Measurements from ENCODE around the gene MIEF2.
A peak's percentile ranks its signal among the peaks of the same experiment; 100 is the strongest.
"Not testable (repeated sequence)": the region's sequence is repeated elsewhere in the genome, so short reads cannot be mapped to it uniquely, and the experiment has no call there.

The MIEF2 gene, protein sequence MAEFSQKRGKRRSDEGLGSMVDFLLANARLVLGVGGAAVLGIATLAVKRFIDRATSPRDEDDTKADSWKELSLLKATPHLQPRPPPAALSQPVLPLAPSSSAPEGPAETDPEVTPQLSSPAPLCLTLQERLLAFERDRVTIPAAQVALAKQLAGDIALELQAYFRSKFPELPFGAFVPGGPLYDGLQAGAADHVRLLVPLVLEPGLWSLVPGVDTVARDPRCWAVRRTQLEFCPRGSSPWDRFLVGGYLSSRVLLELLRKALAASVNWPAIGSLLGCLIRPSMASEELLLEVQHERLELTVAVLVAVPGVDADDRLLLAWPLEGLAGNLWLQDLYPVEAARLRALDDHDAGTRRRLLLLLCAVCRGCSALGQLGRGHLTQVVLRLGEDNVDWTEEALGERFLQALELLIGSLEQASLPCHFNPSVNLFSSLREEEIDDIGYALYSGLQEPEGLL

DNA sequence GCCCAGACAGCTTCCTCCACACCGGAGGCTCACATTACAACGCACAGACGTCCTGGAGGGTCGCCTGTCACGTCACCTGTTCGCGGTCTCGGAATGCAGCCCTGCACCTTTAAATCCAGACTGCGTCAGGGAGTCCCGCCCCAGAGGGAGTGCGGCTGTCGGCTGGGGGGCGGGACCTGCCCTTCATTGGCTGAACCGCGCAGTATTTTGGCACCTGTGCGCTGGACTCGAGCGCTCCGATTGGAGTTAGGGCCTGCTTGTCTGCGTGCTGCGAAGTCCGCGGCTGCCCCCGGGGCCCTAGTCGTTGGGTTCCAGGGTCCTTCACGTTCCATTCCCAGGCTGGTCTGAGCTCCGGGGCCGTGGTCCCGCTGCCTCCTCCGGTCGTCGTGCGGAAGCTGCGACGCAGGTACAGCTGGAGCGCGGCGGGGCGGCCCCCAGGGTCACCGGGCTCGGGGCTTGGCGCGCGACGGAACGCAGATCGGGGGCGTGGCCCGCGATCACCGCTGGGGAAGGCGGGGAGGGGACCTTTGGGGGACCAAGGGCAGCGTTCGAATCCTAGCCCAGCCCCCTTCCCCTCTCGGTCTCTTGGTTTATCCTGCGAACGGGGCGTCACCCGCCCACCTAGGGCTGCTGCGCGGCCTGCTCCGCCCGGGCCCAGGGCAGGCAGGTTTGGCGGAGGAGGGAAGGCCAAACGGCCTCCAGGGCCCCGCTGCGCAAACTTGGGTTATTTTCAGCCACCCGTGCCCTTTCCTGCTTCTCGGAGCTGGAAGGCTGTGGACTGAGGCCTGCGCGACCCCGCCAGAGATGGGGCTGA, at the start of gene MIEF2:
MIEF2 (plus strand) TSS at position 331 of the 814 bp plus-strand sequence. CDS start 2,059 bp downstream, outside the sequence.
- DNase-seq (ENCODE audit: low read depth in 3 of 3), result peak; percentile 85 to 87 (median 85)

DNA sequence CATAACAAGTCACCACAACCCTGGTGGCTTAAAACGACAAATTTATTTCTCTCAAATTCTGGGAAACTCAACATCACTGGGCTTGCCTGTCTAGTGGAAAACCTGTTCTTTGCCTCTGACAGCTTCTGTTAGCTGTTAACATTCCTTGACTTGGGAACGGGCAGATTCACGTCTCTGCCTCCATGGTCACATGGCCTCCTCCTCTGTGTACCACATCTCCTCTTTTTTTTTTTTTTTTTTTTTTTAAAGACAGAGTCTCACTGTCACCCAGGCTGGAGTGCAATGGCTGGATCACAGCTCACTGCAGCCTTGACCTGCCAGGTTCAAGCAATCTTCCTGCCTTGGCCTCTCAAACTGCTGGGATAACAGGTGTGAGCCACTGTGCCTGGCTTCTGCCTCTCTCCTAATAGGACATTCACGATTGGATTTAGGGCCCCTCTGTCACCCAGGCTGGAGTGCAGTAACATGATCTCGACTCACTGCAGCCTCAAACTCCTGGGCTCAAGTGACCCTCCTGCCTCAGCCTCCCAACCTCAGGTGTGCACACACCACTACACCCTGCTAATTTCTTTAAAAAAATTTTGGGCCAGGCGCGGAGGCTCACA, 46.7 kb upstream of the MIEF2 start:
- no peak for DNase-seq (ENCODE audit: low read depth in 3 of 3)

DNA sequence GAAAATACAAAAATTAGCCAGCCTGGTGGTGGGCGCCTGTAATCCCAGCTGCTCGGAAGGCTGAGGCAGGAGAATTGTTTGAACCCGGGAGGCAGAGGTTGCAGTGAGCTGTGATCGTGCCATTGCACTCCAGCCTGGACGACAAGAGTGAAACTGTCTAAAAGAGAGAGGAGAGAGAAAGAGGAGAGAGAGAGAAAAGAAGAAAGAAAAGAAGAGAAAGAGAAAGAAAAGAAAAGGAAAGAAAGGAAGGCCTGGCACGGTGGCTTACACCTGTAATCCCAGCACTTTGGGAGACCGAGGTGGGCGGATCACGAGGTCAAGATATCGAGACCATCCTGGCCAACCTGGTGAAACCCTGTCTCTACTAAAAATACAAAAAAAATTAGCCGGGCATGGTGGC, 43.6 kb upstream of the MIEF2 start:
- DNase-seq (ENCODE audit: low read depth in 3 of 3), result not testable (repeated sequence)

DNA sequence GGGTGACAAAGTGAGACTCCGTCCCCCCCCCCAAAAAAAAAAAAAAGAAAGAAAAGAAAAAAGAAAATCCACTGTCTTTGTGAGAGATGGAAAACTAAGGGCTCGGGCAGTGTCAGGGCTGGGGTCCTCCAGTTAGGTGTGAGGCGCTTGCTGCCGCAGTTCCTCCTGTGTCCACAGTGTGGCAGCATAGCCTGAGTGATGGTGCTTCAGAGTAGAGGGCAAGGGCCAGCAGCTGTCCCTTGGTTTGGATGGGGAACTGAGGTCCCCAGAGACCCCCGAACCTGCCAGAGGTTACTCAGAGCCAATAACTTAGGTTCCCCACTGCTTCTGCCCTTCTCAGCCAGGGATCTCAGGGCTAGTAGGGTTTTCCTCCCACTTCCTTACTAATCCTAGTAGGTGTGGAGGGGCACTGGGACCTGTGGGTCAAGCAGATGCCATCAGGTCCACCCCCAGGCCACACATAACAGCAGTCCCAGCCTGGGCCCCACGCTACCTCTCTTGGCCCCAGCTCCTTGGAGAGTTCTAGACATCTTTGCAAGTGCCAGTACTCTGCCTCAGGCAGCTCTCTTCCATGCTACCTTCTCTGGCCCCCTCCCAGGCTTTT, 42.9 kb upstream of the MIEF2 start:
- DNase-seq (ENCODE audit: low read depth in 3 of 3), result peak; percentile 47 to 55 (median 47)

DNA sequence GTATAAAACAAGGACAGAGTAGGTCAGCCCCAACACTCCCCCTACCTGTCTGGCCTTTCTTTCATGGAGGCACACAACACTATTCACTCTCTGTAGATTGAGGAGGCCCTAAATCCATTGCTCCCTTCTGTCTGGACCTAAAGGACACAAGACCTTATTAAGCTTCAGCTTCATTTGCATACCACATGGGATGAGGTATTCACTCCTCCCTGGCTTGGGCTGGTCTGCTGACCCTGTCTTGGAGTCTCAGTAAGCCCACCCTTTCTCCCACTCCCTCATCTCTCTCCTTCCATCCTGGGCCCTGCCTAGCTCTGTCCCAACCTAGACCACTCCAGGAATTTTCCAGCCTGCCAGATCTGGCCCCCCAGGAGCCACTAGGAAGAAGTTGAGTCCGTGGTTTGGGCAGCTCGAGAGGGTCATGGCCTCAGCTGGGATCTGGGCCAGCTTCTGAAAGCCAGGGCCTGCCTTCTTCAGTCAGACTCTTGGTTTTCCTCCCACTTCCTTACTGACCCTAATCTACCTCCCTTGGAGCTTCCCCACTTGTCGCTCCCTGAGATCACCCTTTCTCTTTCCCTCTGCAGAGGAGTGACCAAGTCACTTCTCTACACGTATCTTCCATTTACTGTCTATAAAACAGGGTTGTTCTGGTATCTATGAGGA, 41.6 kb upstream of the MIEF2 start:
- no peak for DNase-seq (ENCODE audit: low read depth in 3 of 3)

DNA sequence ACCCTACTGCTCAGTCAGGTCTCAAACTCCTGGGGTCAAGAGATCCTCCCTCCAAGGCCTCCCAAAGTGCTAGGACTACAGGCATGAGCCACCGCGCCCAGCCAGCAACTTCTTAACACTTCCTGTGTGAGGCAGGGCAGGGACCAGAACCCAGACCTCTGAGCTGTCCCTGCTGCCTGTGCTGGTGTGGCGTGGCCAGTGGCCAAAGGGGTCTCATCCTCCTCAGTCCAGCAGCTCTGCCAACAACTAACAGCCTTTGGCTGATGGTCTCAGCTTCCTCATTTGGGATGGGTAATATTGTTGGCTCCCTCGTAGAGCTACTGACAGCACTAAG, 36.4 kb upstream of the MIEF2 start:
- no peak for DNase-seq (ENCODE audit: low read depth in 3 of 3)

DNA sequence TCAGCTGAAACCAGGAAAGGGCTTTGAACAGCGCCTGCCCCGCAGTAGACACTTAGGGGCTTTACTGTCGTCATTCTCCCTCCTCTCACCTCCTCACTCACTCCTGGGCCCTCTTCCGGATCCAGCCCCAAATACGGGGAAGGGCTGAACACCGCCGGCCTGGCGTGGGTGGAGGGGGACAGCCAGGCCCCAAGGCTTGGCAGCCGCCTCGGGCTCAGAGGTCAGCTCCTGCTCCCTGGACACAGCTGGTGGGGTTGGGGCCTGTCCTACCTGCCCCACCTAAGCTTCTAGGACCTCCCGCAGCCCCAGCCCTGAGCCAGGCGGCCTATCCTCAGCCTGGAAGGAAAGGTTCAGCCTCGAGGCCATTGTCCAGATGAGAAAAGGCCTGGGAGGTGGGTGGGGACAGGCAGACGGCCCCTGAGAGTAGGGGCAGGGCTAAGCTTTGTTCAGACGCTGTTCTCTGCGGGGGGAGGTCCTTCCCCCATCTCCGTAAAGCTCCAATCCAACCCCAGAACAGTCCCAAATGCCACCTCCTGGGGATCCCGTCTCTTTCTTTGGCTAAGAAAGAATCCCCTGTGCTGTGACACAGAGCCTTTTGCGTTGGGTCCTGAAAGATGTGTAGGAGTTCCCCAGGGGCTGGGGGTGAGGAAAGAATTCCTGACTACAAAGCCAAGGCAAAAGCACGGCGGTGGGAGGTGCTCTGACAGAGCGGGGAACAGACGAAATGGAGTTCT, 35.9 kb upstream of the MIEF2 start:
- DNase-seq (ENCODE audit: low read depth in 3 of 3), result no peak

DNA sequence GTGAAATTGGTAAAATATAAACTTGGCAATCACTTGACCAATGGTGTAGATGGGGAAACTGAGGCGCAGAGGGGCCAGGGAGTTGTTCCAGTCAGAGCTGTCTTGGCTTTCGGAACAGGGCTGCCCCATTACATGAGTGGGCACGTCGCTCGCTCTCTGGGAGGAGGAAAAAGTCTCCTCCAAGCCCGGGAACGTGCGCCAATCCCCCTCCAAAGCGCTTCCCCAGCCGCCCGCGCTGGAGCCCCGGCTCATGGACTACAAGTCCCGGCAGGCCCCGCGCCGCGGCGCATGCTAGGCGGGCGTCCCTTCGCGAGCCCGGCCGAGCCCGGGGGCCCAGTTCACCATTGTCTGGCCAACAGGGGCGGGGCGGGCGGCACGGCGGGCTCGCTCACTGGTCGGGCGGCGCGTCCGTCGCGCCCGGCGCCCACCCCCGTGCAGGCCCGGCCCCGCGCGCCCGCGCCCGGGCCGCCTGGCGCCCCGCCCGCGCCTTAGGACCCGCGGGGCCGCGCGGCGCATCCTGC, 35.3 kb upstream of the MIEF2 start, which contains the start of gene LLGL1:
LLGL1 (plus strand) TSS at position 515 of the 521 bp plus-strand sequence. CDS start 48 bp downstream, outside the sequence.
- DNase-seq (ENCODE audit: low read depth in 3 of 3), result peak; percentile 86 to 93 (median 92)

DNA sequence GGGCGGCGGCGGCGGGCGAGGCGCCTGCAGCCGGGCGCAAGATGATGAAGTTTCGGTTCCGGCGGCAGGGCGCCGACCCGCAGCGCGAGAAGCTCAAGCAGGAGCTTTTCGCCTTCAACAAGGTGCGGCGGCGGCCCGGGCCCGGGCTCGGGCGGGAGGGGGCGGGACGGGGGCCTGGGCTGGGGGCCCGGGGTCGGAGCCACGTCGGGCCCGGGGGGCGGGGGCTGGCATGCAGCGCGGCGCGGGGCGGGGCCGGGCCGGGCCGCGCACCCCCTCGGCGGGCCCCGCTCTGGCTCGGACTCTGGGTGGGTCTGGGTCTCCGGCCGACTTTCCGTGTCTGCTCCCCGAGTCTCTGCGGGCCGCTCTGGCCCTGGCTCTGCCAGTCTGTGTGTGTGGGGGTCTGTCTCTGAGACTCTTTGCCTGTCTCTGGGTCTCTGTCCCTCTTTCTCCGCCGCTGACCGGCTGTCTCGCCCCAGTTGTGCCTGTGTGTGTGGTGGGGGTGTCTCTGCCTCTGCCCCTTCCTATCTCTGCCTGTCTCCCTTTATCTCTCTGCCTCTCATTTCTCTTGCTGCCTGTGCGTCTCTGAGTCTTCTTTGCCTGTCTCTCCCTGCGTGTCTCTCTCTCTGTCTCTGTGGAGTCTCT, 34.7 kb upstream of the MIEF2 start:
- peak in 2 of 3 experiments; percentile 22 to 36 for DNase-seq (ENCODE audit: low read depth in 3 of 3)

DNA sequence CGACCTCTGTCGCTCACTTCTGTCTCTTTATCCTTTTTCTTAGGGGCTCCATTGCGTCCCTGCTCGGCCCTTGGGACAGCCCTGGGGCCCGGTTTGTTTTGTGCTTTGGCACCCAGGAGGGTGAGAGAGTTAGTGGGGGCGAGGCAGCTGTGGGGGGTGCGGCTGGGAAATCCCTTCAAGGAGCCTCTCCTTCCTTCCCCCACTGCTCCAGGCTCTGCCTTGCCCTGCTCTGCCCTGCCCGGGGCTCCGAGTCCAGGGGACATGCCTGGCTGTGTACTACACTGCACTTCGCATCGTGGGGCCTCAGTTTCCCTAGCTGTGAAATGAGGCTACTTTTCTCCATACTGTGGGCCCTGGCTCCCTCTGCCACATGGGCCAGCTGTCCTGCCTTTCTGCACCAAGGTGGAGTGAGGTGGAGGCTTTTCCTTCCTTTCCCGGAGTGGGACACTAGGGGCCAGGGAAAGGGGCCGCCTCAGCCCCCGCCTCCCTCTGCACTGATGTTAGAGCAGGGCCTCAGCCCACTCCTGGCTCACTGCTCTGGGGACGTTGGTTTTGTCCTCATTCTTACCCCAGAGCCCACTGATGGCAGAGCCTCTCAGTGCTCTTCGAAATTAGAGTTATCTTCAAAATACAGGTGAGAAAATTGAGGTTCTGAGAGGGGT, 34.0 kb upstream of the MIEF2 start:
- no peak for DNase-seq (ENCODE audit: low read depth in 3 of 3)

DNA sequence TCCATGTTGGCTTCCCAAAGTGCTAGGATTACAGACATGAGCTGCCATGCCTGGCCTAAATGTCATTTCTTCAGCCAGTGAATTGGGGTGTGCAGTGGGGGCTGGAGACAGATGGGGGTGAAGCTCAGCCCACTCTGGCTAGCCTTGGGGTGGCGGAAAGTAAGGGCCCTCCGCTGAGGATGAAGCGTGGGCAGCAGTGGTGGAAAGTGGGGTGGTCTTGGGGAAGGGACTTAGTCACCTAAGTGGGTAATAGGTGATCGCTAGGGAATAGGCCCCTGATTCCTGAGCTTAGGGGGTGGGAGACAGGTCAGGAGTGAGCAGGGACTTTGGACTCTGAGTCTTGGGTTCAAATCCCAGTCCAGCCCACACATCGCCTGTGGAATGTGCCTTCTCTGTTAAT, 32.8 kb upstream of the MIEF2 start:
- DNase-seq (ENCODE audit: low read depth in 3 of 3), result no peak

DNA sequence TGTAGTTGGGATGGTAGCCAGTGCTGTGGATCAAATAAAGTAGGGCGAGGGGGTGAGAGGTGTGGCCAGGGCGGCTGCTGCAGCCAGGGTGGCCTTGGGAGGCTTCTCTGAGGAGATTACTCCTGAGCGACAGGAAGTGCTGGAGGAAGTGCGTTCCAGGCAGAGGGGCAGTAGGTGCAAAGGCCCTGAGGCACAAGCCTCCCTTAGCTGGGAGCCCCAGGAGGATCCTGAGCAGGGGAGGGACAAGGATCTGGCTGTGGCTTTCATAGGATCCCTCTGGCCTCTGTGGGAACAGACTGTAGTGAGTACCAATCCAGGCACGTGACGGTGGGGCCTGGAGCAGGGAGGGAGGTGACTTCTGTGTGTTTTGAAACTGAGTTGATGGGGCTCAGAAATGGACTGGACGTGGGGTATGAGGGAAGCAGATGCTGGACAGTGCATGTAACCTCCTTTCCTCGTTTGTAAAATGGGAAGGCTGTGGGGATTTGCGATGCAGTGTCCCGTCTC, 32.2 kb upstream of the MIEF2 start:
- no peak for DNase-seq (ENCODE audit: low read depth in 3 of 3)

DNA sequence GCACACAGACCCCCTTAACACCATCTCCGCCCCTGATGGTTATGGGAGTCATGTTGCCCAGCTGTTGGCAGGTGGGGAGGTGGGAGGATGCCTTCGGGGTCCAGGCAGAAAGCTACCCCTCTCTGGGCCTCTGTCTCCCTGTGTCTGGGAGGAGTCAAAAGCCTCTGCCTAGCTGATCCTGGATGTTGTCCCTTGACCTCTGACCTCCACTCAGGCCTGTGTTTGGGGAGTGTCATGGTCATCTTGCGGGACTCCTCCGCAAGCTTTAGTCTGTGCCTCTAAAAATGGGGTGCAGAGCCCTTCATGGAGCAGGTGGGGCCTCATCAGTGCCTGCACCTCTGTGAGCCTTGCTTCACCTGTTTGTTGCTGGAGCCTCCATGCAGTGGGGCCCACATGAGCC, 31.2 kb upstream of the MIEF2 start:
- no peak for DNase-seq (ENCODE audit: low read depth in 3 of 3)

DNA sequence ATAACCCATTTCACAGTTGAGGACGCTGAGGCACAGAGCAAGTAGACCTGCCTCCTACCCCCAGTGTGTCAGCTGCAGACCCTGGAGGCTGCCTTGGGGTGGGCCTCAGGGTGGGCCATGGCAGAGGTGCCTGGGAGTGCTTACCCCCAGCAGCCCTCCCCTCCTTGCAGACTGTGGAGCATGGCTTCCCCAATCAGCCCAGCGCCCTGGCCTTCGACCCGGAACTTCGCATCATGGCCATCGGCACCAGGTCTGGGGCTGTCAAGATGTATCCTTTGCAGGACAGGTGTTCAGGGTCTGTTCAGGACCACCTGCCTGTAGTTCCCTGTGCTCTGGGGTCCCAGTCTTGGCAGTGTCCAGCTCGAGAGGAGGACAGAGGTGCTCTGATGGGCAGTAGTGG, 30.7 kb upstream of the MIEF2 start:
- no peak for DNase-seq (ENCODE audit: low read depth in 3 of 3)

DNA sequence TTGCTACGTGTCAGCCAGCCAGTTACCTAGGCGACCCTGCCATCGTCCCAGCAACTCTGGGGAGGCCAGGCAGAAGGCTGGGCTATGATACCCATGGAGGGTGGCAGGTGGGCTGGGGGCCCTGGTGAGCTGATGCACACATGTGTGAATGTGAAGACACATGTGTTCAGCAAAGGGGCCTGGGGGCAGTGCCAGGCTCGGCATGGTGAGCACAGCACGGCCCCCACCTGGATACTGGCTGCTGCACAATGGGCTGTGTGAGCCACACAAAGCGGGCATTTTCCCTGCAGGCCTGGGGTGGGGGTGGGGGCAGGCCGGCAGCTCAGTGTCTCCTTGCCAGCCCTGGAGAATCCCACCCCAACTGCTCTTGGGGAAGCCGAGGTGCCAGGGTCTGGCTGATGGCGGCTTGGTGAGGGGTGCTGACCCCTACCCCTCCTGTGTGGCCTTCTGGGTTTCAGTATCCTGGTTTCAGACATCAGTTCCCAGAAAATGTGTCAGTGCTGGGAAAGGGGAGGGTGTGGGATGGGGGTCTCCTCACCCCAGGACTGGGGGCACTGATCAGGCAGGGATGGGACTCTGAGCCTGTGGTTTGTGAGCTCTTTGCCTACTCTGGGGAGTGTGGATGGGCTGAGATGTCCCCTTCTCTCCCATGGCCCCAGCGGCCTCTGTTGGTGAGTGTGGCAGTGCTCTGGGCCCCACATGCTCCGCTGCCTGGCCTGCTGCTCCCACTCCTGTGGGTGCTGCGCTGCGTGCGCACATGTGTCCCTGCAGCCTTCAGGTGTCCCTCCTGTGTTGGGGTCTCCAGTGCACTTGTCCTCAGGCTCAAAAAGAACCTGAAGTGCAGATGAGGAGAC, 29.9 kb upstream of the MIEF2 start:
- no peak for DNase-seq (ENCODE audit: low read depth in 3 of 3)

DNA sequence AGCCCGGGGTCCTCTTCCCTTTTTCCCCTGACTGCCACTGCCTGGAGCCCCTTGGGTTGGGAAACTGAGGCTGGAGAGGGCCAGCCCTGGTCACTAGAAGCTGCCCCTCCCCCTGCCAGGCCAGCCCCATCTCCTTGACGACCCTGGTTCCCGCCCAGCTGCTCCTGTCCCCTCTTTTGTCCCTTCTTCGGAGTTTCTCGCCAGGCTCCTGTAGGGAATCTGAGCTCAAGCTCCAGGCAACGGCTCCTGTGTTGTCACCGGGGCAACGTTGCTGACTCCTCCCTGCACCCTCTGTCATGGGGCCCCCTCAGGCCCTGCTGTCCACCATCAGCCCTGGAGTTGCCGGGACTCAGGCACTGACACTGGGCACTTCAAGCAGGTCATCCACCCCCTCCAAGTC, 29.3 kb upstream of the MIEF2 start:
- no peak for DNase-seq (ENCODE audit: low read depth in 3 of 3)

DNA sequence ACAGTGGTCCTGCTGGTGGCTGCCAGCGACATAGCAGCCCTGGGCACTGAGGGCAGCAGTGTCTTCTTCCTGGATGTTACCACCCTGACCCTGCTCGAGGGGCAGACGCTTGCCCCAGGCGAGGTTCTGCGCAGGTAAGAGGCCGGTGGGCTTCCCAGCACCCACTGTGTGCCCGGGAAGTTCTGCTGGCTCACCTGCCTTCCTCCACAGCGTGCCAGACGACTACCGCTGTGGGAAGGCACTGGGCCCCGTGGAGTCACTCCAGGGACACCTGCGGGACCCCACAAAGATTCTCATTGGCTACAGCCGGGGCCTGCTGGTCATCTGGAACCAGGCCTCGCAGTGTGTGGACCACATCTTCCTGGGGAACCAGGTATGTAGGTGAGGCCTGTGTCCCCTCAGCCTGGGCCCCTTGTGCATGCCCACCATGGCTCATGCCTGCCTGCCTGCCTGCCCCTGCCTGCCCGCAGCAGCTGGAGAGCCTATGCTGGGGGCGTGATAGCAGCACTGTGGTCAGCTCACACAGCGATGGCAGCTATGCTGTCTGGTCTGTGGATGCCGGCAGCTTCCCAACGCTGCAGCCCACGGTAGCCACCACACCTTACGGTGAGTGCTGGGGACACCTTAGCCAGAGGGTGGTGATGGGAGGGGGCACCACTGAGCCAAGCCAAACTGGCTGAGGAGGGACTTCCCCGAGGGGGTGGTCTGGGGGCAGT, 26.5 kb upstream of the MIEF2 start:
- no peak for DNase-seq (ENCODE audit: low read depth in 3 of 3)

Measured in stimulated activated CD4-positive, alpha-beta T cell treated with anti-CD3 and anti-CD28 coated beads, TNF-alpha, amount 100 ng/mL, for 4 hours (primary cell).